ENCODE results near the gene DOCK9. TPM values are rescaled to one million over a fixed set of nuclear protein-coding genes. Genes with fewer than 3 reads are reported as not detected.
A peak's percentile ranks its signal among the peaks of the same experiment; 100 is the strongest.

The DOCK9 gene
- total RNA-seq, 4 donors from 2014 or later, result 94.7 to 240 (median 150) TPM

DNA sequence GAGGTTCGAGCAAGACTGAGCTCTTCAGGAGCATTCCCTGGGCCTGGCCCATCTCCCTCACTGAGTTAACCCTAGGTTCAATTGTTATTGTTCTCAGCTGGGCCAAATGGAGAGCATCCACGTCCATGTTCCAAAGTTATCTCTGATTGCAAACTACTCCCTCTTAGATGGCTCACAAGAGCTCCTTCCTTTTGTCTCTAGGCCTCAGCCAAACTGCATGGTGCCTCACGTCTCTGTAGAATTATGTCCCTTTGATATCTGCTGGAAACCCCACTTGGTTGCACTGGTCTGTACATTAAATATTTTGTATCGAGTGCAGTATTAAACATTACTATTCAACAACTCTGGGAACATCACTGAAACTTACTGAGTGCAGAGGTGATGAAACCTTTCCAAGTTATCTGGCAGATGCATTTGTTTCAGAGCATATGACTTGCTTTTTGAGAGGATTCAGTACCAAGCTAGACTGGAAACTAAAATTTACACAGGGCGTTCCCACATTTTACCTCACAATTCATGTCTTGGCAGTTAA lies 38.1 kb downstream of the DOCK9 start:
- intact Hi-C loops (cut with DNase I), result no loop called here
- WGBS, 2 donors, result 39 to 47% methylated on average over 4 to 5 of the region's 5 CpGs
- H3K27ac ChIP-seq, result peak overlapping the region; percentile 47 to 74 (median 69)

DNA sequence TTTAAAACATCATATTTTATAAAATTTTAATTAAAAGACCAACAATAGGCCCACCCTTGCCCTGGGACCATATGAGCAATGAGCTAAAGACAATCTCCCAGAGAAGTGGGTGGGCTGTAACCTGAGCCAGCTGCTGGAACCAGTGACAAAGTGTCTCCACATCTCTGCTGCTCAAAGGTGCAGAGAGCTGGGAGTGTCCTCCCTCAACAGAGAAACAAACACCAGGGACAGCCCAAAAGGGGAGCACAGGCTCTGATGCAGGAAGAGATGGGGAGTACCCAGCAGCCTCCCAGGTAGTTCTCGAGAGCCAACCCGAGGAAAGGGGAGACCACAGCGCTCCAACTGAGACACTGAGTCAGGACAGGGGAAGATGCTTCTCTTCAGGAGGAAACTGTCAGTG lies 39.1 kb downstream of the DOCK9 start:
- WGBS, 2 donors, result 40 to 89% methylated on average over 1 to 3 of the region's 3 CpGs
- Histone ChIP-seq H3K4me3 (no peak overlapping the region), H3K9me3 (peaks cover 0 to 16% (median 5%) of the 10 kb centered on the region in 3 donors), H3K27me3 (no peaks in the 10 kb centered on the region), H3K27ac (peak overlapping the region in 3 of 4 donors; percentile 69 to 74 (median 69)), H3K4me1 (peaks cover 11 to 56% (median 23%) of the 10 kb centered on the region in 3 donors), H3K36me3 (peaks cover 0 to 7% (median 0%) of the 10 kb centered on the region in 3 donors)
- DNase-seq, result no peak
- no peak for TF ChIP-seq POLR2A (IDR thresholded peaks at IDR 0.05)
- TF ChIP-seq, protein P1, sequence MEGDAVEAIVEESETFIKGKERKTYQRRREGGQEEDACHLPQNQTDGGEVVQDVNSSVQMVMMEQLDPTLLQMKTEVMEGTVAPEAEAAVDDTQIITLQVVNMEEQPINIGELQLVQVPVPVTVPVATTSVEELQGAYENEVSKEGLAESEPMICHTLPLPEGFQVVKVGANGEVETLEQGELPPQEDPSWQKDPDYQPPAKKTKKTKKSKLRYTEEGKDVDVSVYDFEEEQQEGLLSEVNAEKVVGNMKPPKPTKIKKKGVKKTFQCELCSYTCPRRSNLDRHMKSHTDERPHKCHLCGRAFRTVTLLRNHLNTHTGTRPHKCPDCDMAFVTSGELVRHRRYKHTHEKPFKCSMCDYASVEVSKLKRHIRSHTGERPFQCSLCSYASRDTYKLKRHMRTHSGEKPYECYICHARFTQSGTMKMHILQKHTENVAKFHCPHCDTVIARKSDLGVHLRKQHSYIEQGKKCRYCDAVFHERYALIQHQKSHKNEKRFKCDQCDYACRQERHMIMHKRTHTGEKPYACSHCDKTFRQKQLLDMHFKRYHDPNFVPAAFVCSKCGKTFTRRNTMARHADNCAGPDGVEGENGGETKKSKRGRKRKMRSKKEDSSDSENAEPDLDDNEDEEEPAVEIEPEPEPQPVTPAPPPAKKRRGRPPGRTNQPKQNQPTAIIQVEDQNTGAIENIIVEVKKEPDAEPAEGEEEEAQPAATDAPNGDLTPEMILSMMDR (IDR thresholded peaks at IDR 0.05), result no peak
- intact Hi-C loops (cut with DNase I), result no loop called here

More for the DNA sequence above, 38.1 kb downstream of the DOCK9 start:
- TF ChIP-seq, protein P1 (IDR thresholded peaks at IDR 0.05), result no peak
- TF ChIP-seq POLR2A (IDR thresholded peaks at IDR 0.05), result no peak
- peaks cover 0 to 7% (median 0%) of the 10 kb centered on the region in 3 donors for H3K9me3 ChIP-seq
- H3K4me1 ChIP-seq, result peaks cover 11 to 63% (median 23%) of the 10 kb centered on the region in 3 donors
- H3K27me3 ChIP-seq, result no peaks in the 10 kb centered on the region
- no peaks in the 10 kb centered on the region for H3K36me3 ChIP-seq
- no peak for DNase-seq
- no peak overlapping the region for H3K4me3 ChIP-seq

DNA sequence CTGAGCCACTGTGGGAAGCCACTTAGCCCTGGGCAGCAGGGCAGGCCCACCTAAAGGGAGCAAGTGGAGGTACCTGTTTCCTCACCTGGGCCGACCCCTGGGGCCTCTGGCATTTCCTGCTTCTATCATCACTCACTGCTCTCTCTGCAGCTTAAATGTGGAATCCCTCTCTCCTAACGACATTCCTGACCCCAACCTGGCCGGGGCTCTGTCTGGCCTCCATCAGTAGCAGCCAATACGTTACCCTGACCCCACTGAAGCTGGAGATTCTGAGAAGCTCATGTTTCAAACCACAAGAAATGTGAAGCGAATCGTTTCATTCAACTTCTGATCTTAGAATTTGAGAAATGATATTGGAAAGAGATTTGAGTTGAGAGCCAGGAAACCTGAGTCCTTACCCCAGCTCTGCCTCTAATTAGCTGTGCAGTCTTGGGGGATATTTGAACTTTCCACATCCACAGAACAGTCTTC lies 39.9 kb downstream of the DOCK9 start:
- no peaks in the 10 kb centered on the region for H3K27me3 ChIP-seq
- TF ChIP-seq, protein P1 (IDR thresholded peaks at IDR 0.05), result no peak
- TF ChIP-seq POLR2A (IDR thresholded peaks at IDR 0.05), result no peak
- intact Hi-C loops (cut with DNase I), result no loop called here
- peaks cover 11 to 50% (median 20%) of the 10 kb centered on the region in 3 donors for H3K4me1 ChIP-seq
- peaks cover 0 to 18% (median 9%) of the 10 kb centered on the region in 3 donors for H3K9me3 ChIP-seq
- peaks cover 0 to 12% (median 0%) of the 10 kb centered on the region in 3 donors for H3K36me3 ChIP-seq
- H3K4me3 ChIP-seq, result no peak overlapping the region
- WGBS, 2 donors, result 77 to 81% methylated on average over 6 of the region's 6 CpGs
- no peak overlapping the region for H3K27ac ChIP-seq
- no peak for DNase-seq

GRCh38 chr13:98934243-98934642 lies 43.6 kb downstream of the DOCK9 start:
- Histone ChIP-seq H3K4me3 (no peak overlapping the region), H3K27me3 (no peaks in the 10 kb centered on the region), H3K27ac (no peak overlapping the region), H3K9me3 (peaks cover 0 to 18% (median 9%) of the 10 kb centered on the region in 3 donors), H3K36me3 (peaks cover 0 to 19% (median 0%) of the 10 kb centered on the region in 3 donors), H3K4me1 (peaks cover 3 to 18% (median 5%) of the 10 kb centered on the region in 3 donors)
- WGBS, 2 donors, result 94 to 98% methylated on average over 3 of the region's 3 CpGs
- no peak for TF ChIP-seq POLR2A (IDR thresholded peaks at IDR 0.05)
- TF ChIP-seq, protein P1 (IDR thresholded peaks at IDR 0.05), result no peak
- intact Hi-C loops (cut with DNase I), result no loop called here
- no peak for DNase-seq

- Histone ChIP-seq H3K4me1 (peaks cover 0 to 4% (median 0%) of the 10 kb centered on the region in 3 donors), H3K4me3 (no peak overlapping the region), H3K36me3 (peaks cover 0 to 26% (median 0%) of the 10 kb centered on the region in 3 donors), H3K27me3 (no peaks in the 10 kb centered on the region), H3K9me3 (peaks cover 0 to 15% (median 9%) of the 10 kb centered on the region in 3 donors), H3K27ac (peak overlapping the region in 2 of 4 donors; percentile 29 to 33)
- no peak for DNase-seq
- WGBS, 2 donors, result 74 to 77% methylated on average over 6 to 8 of the region's 8 CpGs
- TF ChIP-seq POLR2A (IDR thresholded peaks at IDR 0.05), result no peak
- TF ChIP-seq, protein P1 (IDR thresholded peaks at IDR 0.05), result no peak
- intact Hi-C loops (cut with DNase I), result no loop called here
Measured at GRCh38 chr13:98930151-98930591, 47.7 kb downstream of the DOCK9 start.

Data from esophagus squamous epithelium (tissue), 5 donors.